SK-N-SH treated with all-trans-retinoic acid at 6 μM for 48 hours (cell line): Measurements from ENCODE around the gene GALNTL6.

ENCODE experiments used
- ESRRG ChIP-seq: fragments of 250-450 bp; sonication (Bioruptor Pico); IDR thresholded peaks from 2 replicates; pipeline ENCODE4 v1.6.1; 2021; ENCODE audit warnings: mild to moderate bottlenecking
- GLIS3 ChIP-seq: fragments of 250-450 bp; sonication (Bioruptor Pico); IDR thresholded peaks from 2 replicates; pipeline ENCODE4 v1.5.0; 2020; ENCODE audit warnings: mild to moderate bottlenecking, moderate library complexity
- RARB ChIP-seq: fragments of 250-450 bp; sonication (Bioruptor Pico); IDR thresholded peaks from 2 replicates; pipeline ENCODE4 v1.8.0; 2021; ENCODE audit warnings: mild to moderate bottlenecking, moderate library complexity
- SNAI2 ChIP-seq: fragments of 250-450 bp; sonication (Bioruptor Pico); IDR thresholded peaks from 2 replicates; pipeline ENCODE4 v1.5.0; 2020; ENCODE audit warnings: mild to moderate bottlenecking, moderate library complexity
- TCF4 ChIP-seq: fragments of 250-450 bp; sonication (Bioruptor Pico); IDR thresholded peaks from 2 replicates; pipeline ENCODE4 v1.8.0; 2021; ENCODE audit warnings: mild to moderate bottlenecking, moderate library complexity, borderline replicate concordance
- ZC3H10 ChIP-seq: fragments of 250-450 bp; sonication (Bioruptor Pico); IDR thresholded peaks from 2 replicates; pipeline ENCODE4 v1.5.1; 2021; ENCODE audit warnings: mild to moderate bottlenecking, moderate library complexity
- ZFP3 ChIP-seq: fragments of 250-450 bp; sonication (Bioruptor Pico); IDR thresholded peaks from 2 replicates; pipeline ENCODE4 v1.5.0; 2020; ENCODE audit warnings: mild to moderate bottlenecking, moderate library complexity
- ZFP30 ChIP-seq: fragments of 450-650 bp; formaldehyde crosslinking; IDR thresholded peaks from 2 replicates; pipeline ENCODE4 v1.5.0; 2022; ENCODE audit warnings: mild to moderate bottlenecking, moderate library complexity

- TF ChIP-seq RARB (CRISPR knock-in tag) (no peak), GLIS3 (no peak), SNAI2 (CRISPR knock-in tag) (no peak), ZFP3 (CRISPR knock-in tag) (no peak), ESRRG (CRISPR knock-in tag) (no peak), ZC3H10 (CRISPR knock-in tag) (no peak), TCF4 (CRISPR knock-in tag) (no peak), ZFP30 (CRISPR knock-in tag) (no peak)
Observed at GRCh38 chr4:172780566-172781081, 967.4 kb downstream of the GALNTL6 start.
